ENCODE measurements around the gene ALG5.

The ALG5 gene, protein sequence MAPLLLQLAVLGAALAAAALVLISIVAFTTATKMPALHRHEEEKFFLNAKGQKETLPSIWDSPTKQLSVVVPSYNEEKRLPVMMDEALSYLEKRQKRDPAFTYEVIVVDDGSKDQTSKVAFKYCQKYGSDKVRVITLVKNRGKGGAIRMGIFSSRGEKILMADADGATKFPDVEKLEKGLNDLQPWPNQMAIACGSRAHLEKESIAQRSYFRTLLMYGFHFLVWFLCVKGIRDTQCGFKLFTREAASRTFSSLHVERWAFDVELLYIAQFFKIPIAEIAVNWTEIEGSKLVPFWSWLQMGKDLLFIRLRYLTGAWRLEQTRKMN

DNA sequence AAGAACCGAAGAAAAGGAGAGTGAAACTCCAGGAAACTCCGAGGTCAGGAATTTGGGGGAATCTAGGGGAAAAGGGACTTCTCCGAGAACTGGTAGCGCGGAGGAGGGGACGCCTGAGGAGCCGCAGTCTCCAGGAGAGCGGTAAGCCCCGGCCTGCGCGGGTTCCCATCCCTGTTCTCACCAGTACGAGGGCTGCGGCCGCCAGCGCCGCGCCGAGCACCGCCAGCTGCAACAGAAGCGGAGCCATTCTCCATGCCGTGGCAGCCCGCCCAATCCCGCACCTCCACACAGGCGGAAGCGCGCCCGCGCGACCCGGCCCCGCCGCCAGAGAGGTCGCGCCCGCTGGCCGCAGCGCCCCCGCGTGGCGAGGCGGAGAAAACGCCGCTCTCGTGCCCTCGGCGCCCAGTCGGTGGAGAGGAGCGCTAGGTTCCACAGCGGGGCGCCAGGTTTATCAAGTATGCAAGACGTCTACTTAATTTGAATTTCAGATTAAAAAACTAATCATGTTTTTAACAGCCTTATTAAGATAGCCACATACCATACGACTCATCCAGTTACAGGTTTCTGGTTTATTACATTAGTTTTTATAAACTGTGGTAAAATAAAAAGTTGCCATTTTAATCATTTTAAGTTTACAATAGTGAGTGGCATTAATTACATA is at the start of gene ALG5:
Gene ALG5, minus strand, starts transcription at position 287 of the 661 bp plus-strand sequence. Its CDS starts 40 bp downstream, at position 247.
- DNase-seq, result peak in 13 of 14 donors; percentile 63 to 95 (median 85)

DNA sequence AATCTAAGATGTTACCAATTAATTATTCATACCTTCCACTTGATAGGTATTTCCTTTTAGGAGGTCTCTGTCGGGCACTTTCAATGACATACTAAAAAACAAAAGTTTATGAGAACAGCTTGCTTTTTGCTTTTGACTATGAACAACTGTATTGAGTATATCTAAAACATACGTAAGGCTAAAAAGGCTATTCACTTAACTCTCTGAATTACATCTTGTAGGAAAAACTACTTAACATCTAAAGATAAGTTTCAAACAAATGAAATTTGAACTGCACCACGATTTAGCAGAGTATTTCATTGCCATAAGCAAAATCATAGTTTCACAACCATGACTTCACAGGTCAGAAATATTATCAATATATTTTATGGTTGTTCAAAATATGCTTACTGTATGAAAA is 48.7 kb upstream of the ALG5 start:
- no peak for DNase-seq

DNA sequence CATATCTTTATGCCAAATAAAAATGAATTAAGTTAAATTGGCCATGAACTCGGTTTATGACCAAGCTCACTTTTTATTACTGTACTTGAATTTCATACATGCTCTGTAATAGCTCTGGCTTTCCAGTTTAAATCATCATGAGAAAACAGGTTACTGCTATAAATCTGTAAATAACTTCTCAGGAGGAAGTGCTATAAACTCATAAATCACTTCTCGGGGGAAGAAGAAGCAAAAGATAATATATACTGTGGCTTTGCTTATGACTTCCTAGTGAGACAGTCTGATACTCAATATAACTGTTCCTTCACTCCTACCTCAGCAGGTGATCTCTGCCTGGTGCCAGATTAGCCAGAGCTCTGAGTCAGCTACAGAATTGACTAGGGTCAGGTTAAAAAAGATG is 47.9 kb upstream of the ALG5 start:
- DNase-seq, result no peak

DNA sequence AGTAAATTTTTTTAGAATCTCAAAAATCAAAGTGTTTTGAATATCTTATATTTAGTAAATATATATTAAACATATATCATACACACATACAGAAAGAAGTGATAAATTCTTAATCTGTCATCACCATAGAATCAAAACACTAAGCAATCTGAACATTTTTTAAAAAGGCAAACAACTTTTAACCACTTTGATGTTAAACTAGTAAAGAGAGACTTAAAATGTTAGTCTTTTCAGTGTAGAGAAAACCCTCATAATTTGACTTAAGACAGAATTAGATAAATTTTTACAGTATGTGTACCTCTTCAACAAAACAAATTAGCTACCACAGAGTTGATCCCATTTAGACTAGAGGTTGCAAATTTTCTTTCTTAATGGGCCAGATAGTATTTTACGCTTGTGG is 46.9 kb upstream of the ALG5 start:
- no peak for DNase-seq

DNA sequence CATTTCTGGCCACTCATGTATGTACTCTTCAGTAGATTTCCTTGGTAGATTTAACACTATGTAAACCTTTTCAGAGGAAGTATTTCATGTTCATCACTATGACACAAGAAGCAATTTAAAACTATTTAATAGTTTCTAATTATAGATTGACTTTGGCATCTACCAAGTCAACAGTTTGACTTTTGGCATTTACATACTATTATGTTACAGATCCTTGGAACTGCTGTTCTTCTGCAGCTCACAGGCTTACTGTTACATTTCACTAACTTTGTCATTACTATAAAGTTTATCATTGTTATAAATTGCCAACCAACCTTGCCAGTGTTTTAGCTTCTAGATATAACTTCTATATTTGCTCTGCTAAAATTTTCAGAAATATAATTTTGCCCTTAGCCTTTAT is 41.6 kb upstream of the ALG5 start:
- no peak for DNase-seq

DNA sequence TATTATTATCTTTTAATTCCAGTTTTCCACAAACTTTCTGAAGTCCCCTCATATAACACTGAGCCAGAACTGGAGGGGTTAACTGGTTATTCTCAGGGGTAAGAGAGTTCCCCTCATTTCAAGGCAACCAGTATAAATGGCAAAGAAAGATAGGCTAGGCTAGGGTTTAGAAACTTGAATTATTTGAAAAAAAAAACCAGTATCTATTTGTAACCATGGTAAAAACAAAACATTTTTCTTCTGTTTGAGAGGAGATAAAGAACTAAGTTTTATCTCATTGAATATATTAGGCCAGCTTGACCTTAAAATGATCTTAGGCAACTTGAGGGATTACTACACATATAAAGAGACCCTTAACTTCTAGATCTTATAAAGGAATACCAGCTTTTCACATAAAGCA is 40.8 kb upstream of the ALG5 start:
- no peak for DNase-seq

DNA sequence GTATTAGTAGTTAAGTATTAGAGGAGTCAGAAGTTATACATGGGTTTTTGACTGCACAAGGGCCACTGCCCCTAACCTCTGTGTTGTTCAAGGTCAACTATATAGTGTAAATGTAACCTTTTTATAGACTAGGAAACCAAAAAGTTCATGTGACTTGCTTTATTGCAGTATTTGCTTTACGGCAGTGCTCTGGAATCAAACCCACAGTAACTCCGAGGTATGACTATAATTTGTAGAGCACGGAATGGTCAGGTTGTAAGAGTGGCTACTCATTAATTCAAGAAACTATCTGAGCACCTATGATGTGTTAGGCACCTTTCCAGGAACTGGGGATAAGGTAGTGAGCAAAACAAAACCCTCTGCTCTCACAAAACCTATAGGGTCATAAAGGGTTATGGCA is 38.1 kb upstream of the ALG5 start:
- no peak for DNase-seq

DNA sequence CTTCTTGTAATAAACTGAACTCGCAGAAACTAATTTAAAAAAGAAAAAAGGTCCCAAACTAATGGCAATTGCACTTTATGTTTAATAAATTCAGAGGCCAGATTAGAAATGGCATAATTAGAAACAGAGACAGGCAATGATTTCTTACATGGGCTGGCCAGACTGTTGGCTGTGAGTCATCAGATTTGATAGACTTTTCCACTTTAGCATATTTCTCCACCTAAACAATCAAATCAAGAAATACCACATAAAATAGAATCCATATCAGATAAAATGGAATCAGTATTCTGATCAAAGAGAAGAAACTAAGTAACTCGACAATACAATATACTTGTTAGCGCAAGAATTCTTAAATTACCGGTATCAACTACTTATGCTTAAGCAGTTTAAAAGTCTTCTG is 30.5 kb upstream of the ALG5 start:
- DNase-seq, result no peak

DNA sequence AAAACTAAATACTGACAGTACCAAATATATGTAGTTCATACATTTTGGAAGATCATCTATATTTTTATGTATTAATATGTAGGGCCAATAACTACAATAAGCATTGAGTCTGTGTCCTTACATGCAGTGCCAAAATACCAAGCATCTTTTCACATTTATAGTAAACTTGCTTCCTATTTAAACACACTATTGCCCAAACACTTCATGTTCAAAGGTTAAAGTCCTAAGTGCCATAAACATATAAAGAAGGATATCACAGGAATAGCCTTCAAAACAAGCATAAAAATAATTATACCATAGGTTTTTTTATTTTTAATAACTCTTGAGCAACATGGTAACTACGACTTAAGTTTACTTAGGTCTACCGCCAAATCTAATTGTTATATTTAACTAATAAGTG is 28.5 kb upstream of the ALG5 start:
- no peak for DNase-seq

DNA sequence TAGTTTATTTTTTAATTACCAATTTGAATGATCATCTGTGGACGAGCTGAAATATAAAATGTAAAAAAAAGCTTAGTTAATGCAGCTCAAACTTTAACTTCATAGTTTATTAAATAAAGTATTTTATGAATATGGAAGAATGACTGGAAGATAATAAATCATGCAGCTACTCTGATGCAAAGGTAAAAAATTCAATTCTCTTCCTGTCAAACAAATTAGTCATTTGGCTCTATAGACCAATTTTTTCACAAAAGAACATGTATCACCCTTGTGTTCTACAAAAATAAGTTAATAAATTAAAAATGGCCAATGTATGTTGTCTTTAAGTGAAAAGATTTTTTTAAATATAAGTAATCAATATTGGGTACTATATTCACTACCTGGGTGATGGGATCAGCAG is 27.6 kb upstream of the ALG5 start:
- DNase-seq, result no peak

DNA sequence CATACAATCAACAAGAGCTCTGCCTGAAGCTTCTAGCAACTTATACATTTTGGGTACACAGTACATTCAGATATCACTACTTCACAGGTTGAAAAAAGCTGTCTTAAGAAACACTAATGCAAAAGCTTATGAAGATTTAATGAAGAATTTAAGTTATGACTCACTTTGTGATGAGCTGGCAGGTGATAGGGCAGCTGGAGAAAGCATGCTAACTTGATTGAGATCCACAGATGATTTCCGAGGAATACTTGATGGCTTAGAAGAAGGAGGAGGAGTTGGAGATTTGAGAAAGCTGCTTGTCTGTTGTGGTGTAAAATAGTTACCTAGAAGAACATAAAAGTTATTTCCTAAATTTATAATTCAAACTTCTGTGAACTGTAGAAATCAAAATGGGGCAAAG is 24.7 kb upstream of the ALG5 start:
- DNase-seq, result no peak

DNA sequence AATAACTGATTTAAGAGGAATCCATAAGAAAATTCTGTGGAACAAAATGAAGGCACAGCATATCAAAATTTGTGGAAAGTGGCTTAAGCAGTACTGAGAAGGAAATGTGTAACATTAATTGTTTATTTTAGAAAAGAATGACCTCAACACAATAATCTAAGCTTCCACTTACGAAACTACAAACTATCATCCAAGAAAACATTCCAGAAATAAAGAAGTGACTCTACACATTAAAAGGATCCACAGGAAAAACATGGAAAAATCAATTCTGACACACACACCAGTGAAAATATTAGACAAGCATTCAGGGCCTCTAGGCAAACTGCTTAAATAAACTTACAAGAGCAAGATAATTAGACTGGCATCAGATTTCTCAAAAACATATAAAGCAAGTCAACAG is 15.5 kb upstream of the ALG5 start:
- DNase-seq, result no peak

DNA sequence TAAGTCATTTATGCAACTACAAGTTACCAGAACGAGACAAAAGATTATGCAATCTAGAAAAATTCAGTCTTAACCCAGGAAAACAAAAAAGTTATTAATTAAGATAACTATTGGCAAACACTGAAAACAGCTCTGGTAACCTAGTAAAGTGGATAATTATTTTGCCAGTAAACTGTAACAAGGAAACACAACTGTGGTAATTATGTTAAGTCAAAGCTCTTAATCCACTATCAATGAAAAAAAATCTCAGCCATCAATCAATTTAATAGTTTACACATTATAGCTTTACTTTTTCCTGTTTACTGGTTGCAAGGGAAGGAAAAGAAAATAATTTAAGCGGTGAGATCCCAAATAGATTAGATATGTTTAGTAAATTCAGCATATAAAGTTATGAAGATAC is 12.6 kb upstream of the ALG5 start:
- DNase-seq, result no peak

DNA sequence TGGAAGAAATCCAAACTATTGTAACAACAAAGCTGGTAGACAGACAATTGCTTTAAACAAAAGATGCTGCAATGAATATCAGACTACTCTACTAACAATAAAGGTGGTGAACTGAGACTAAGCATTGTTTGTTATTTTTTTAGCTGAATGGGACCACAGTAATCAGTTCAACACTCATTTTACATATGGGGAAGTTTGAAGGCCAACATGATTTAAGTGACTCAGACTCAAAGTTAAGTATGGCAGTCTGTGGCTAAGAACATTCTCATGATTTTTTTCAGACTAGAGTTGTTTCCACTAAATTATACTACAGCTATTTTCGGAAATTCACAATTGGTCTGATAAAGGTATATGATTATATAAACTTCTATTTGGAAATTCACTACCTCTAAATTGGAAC is 11.9 kb upstream of the ALG5 start:
- no peak for DNase-seq

DNA sequence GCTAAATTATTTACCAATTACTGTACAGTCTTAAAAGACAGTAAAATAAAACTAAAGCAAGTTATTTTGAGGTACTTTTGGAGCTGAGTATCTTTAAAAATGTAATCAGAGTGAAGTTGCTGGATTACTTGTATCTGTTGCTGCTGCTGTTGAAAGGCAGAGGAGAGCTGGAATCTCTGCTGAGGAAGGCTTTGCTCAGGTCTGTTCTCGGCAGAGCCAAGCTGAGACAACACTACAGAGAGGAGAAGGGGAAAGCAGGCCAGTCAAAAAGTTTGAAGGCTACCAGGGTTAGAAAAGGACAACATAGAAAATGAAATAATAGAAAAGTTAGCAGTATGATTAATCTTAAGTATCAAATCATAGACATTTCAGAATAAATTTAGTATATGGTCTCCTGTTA is 11.3 kb upstream of the ALG5 start:
- DNase-seq, result no peak

DNA sequence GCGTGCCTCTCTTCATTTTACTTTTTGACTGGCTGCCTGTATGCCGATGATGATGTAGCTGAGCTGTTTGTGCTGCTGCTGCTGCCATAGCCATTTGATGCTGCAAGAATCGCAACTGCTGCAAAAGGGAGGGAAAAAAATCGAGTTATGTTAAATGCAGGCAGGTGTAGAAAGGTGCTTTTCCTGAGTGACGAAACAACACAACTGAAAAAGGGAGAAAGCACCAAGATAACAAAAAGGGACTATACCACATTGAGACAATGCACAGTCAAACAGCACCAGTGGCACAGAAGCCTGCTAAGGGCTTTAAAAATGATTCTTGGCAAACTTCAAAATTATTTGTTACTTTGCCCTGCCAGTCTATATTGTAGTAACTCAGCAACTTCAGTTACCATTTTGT is 10.6 kb upstream of the ALG5 start:
- no peak for DNase-seq

DNA sequence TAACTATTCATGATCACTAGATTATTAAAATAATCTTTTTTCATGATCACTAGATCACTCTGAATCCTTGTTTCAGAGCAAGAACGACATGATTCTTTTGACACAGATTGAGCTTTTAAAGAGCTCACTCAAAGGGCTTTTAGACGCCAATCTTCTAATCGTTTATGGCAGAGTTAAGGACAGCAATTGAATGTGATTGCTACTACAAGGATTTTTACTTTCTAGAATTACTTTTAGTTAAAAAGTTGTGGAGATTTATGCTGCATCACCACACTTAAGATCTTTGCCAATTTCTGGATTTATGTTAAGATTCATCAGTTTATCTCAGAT is 2.7 kb upstream of the ALG5 start:
- no peak for DNase-seq

DNA sequence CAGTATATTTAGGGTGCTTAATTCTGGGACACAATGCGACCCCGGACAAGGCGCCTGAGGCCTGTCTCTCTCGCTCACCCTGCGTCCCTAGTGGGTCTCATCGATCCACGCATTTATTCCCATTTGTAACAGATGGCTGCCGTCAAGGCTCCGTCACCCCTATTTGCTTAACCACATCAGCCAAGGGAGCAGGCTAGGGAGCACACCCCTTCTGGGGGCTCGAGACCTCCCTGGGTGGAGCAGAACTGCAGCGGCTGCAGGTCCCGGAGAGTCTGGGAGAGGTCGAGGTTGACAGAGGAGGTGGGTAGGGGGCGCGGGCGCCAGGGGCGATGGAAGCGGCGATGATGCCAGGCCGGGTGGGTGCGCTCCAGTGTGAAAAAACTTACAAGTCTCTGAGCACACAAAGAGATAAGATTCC is 507 bp downstream of the ALG5 start:
- peak in 5 of 14 donors; percentile 21 to 60 (median 44) for DNase-seq

DNA sequence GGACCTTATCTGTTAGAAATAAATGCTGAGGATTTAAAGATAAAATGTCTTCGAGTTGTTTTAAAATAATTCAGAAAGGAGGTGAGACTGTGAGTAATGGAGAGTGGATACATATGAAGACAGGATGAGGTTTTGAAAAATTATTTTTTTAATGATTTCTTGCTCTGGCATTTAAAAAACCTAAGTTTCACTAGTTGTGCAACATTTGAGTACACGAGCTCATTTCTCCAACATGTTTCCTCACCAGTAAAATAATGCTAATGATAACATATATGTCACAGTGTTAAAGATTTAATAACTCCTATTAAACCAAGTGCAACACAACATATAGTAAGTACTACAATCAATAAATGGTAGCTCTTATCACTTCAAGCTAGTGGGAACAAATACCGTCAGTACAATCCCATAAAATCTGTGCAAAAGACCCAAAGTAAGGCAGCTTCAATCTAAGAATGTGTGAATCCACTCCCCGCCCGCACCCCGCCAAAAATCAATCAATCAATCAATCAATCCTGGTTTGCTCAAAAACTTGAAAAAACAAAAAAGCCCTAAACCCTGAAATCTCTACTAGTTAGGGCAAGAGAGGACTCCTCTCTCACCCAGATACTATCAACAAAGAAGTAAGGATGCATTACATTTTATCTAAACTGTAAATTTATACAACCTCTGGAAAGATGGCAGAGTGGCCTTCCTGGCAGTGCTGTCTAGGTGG is 1.3 kb downstream of the ALG5 start:
- no peak for DNase-seq

DNA sequence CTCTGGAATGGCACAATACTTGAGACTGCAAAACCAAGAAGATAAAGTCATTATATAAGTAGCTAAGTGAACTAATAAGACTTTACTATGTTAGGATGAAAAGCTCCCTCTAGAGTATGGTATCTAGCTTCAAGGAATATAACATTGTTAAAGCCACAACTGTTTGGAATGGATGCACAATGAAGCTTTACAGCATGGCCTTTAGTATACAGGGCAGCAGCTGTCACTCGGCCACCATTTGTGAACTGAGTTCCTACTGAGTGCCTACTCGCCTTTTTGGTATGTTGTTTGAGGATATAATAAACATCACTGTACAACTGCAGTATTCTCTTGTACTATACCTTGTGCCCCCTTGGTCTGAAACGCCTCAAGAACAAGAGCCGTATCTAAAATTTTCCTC is 6.8 kb downstream of the ALG5 start:
- no peak for DNase-seq

DNA sequence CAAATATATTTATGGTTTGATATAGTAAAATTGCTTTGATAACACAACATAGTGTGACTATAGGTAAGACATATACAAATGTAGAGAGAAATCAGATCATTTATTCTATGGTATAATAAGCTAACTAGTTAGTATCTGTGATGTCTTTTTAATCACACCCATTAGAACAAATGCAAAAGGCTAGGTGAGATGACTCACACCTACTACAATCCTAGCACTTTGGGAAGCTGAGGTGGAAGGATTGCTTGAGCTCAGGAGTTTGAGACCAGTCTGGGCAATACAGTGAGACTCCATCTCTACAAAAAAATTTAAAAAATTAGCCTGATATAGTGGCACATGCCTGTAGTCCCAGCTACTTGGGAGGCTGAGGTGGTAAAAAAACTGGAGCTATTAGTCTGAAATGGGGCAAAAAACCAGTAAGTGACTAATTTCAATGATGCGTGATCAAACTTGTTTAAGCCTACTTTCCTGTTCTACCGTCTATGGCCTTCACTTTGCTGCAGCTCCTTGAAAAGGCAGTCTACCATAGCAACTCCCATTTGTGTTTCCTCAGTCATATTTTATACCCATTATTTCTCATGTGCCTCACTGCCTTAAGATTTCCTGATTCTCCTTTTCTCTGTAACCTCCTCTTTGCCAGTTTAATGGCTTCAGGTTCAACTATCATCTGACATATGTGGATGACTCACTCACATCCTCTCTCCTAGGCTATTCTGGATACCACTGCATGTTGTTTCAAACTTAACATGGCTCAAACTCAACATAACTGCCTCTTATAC is 12.5 kb downstream of the ALG5 start:
- DNase-seq, result no peak

DNA sequence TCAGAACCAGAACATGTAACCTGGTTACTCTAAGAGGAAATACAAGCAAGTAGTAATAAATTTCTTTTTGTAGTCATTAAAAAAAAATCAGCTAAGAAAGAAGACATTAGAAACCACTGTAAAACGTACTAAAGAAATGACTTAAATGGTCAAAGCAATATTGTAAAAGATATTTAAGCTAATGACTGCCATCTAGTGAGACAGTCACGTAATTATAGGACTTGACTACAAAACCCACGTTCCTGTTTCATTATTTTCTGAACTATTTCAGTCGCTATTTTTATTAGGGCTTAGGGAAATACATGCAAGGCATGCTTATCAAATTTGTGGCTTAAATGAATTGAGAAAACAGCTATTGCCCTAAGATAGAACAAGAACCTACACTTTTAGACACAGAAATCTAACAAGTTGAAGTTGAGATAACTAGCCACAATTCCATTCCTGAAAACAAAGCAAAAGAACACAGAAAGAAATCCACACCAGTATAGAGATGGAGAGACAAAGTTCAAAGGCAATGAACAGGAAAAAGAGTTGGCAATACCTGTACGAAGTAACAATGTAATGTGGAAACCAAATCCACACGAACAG is 17.9 kb downstream of the ALG5 start:
- no peak for DNase-seq
